H1 (cell line): ENCODE results near the gene PRKAG3. TPM values are rescaled to one million over a fixed set of nuclear protein-coding genes. Genes with fewer than 3 reads are reported as not detected.

Source experiments
- CHD7 ChIP-seq: fragments of 300-600 bp; sonication (generic); IDR thresholded peaks from 2 replicates; pipeline ENCODE4 v1.7.1; 2012; ENCODE audit warnings: low read length, moderate library complexity, mild to moderate bottlenecking, inconsistent platforms; ENCODE audit not compliant: insufficient replicate concordance
- EZH2 ChIP-seq: fragments of 200-600 bp; sonication (generic); IDR thresholded peaks from 2 replicates; pipeline ENCODE4 v1.7.1; 2012; ENCODE audit warnings: low read depth, mild to moderate bottlenecking, moderate library complexity, low read length, inconsistent platforms; ENCODE audit not compliant: severe bottlenecking
- MAX ChIP-seq: IDR thresholded peaks from 2 replicates; pipeline ENCODE4 v1.6.1; 2012; ENCODE audit warnings: inconsistent platforms
- RXRA ChIP-seq: IDR thresholded peaks from 2 replicates; pipeline ENCODE4 v1.6.1; 2011; ENCODE audit warnings: low read depth, mild to moderate bottlenecking, low read length, moderate library complexity; ENCODE audit not compliant: insufficient read depth
- TEAD4 ChIP-seq: IDR thresholded peaks from 2 replicates; pipeline ENCODE4 v1.6.1; 2012; ENCODE audit warnings: low read depth, low read length, inconsistent platforms, mixed read lengths
- polyA plus RNA-seq, 7 experiments: library from polyadenylated mRNA; depleted of rRNA in 3 of 7; stranded (reverse) in 5 of 7; unstranded in 2 of 7; fragments of >200 nt in 5 of 7; fragments of 200-250 nt in 2 of 7; gene quantifications; 1 replicate in 5 of 7; 2 replicates in 1 of 7; 4 replicates in 1 of 7; pipeline versions ENCODE4 v1.2.1 to v1.2.3, GENCODE V29; 2011 to 2013; ENCODE audit warnings: missing spikeins in 2 of 7, mixed read lengths in 2 of 7
- total RNA-seq: library from RNA; stranded (reverse); fragmentation: NEBNext Ultra II Directional; extraction: Animal tissue kit (Norgen Biotek cat#: 25700); gene quantifications from 2 replicates; pipeline ENCODE4 v1.2.1, GENCODE V29; 2021

Gene PRKAG3
- total and polyA plus RNA-seq, 2 of the 8 experiments (the other 6 are each of a cell fraction or from before 2014, with no cell fraction given) = not detected

GRCh38 chr2:218870984-218871344, 39.4 kb upstream of the PRKAG3 start (continued):
- TF ChIP-seq CHD7 (no peak), MAX (no peak), TEAD4 (no peak), EZH2 (no peak), RXRA (no peak)
